Measurements from ENCODE around the gene UBALD1.

DNA sequence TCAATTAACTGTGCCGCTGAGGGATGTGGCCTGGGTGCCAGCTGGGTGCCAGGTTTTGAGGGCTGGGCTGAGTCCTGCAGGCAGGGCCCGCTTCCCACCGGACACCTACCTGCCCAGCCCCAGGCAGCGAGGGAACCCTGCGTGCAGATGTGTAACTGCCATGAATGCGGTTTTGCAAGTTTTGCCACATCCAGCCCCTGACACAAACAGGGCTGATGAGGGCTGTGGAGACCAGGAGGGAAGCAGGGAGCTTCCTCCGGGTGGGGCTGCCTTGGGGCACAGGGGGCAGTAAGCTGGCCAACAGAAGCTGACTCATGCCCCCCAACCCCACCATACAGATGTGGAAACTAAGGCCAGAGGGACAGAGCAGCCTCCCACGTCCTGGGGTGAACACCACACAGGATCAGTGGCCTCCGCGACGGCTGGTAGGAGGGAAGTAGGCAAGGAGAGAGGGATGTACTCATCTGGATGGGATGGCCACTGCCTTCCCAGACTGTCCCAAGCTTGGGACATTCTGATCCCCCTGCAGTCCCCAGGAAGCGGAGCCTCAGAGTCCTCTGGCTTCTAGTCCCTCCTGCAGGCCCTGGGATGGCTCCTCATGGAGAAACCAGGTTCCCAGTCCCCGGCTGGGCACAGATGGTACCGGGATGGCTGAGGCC is 1.6 kb downstream of the UBALD1 start:
- TF ChIP-seq, protein P1, sequence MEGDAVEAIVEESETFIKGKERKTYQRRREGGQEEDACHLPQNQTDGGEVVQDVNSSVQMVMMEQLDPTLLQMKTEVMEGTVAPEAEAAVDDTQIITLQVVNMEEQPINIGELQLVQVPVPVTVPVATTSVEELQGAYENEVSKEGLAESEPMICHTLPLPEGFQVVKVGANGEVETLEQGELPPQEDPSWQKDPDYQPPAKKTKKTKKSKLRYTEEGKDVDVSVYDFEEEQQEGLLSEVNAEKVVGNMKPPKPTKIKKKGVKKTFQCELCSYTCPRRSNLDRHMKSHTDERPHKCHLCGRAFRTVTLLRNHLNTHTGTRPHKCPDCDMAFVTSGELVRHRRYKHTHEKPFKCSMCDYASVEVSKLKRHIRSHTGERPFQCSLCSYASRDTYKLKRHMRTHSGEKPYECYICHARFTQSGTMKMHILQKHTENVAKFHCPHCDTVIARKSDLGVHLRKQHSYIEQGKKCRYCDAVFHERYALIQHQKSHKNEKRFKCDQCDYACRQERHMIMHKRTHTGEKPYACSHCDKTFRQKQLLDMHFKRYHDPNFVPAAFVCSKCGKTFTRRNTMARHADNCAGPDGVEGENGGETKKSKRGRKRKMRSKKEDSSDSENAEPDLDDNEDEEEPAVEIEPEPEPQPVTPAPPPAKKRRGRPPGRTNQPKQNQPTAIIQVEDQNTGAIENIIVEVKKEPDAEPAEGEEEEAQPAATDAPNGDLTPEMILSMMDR (IDR thresholded peaks at IDR 0.05; ENCODE audit: low read depth, low read length, poor library complexity, severe bottlenecking): no peak
- TF ChIP-seq EZH2phosphoT487 (IDR thresholded peaks at IDR 0.05; ENCODE audit: borderline replicate concordance, low read length): no peak
